ENCODE measurements around the gene DBNL. TPM values are rescaled to one million over a fixed set of nuclear protein-coding genes. Genes with fewer than 3 reads are reported as not detected.

The DBNL gene
- total RNA-seq, 1 donor from 2014 or later: 94.5 TPM

- H3K4me1 Mint-ChIP-seq (ENCODE audit: unreplicated experiment): peaks cover 3% of the 10 kb centered on the region
- no peak for DNase-seq (ENCODE audit: extremely low spot score, unreplicated experiment)
- no peaks in the 10 kb centered on the region for H3K9me3 Mint-ChIP-seq (ENCODE audit: unreplicated experiment)
- TF ChIP-seq CTCF (IDR thresholded peaks at IDR 0.05): no peak
- H3K36me3 Mint-ChIP-seq (ENCODE audit: unreplicated experiment): peaks cover 31% of the 10 kb centered on the region
- no peak overlapping the region for H3K27ac Mint-ChIP-seq (ENCODE audit: unreplicated experiment)
- no peaks in the 10 kb centered on the region for H3K27me3 Mint-ChIP-seq (ENCODE audit: unreplicated experiment)
- H3K4me3 Mint-ChIP-seq (ENCODE audit: unreplicated experiment): no peak overlapping the region
Observed at GRCh38 chr7:44061645-44062179, 17.2 kb downstream of the DBNL start.

GRCh38 chr7:44062180-44062902, 17.8 kb downstream of the DBNL start:
- H3K36me3 Mint-ChIP-seq (ENCODE audit: unreplicated experiment): peaks cover 31% of the 10 kb centered on the region
- H3K27me3 Mint-ChIP-seq (ENCODE audit: unreplicated experiment): no peaks in the 10 kb centered on the region
- H3K27ac Mint-ChIP-seq (ENCODE audit: unreplicated experiment): no peak overlapping the region
- no peak for DNase-seq (ENCODE audit: extremely low spot score, unreplicated experiment)
- no peaks in the 10 kb centered on the region for H3K9me3 Mint-ChIP-seq (ENCODE audit: unreplicated experiment)
- TF ChIP-seq CTCF (IDR thresholded peaks at IDR 0.05): no peak
- H3K4me3 Mint-ChIP-seq (ENCODE audit: unreplicated experiment): no peak overlapping the region
- H3K4me1 Mint-ChIP-seq (ENCODE audit: unreplicated experiment): peaks cover 3% of the 10 kb centered on the region

- Mint-ChIP-seq H3K36me3 (ENCODE audit: unreplicated experiment) (peaks cover 25% of the 10 kb centered on the region), H3K4me1 (ENCODE audit: unreplicated experiment) (peaks cover 3% of the 10 kb centered on the region)
Observed at GRCh38 chr7:44062903-44063295, 18.4 kb downstream of the DBNL start.

GRCh38 chr7:44063547-44063893, 19.0 kb downstream of the DBNL start:
- no peak overlapping the region for H3K27ac Mint-ChIP-seq (ENCODE audit: unreplicated experiment)
- DNase-seq (ENCODE audit: extremely low spot score, unreplicated experiment): no peak
- no peak overlapping the region for H3K4me3 Mint-ChIP-seq (ENCODE audit: unreplicated experiment)
- no peaks in the 10 kb centered on the region for H3K9me3 Mint-ChIP-seq (ENCODE audit: unreplicated experiment)
- no peaks in the 10 kb centered on the region for H3K27me3 Mint-ChIP-seq (ENCODE audit: unreplicated experiment)
- TF ChIP-seq CTCF (IDR thresholded peaks at IDR 0.05): no peak
- peaks cover 3% of the 10 kb centered on the region for H3K4me1 Mint-ChIP-seq (ENCODE audit: unreplicated experiment)
- H3K36me3 Mint-ChIP-seq (ENCODE audit: unreplicated experiment): peaks cover 19% of the 10 kb centered on the region

More at GRCh38 chr7:44062903-44063295, 18.4 kb downstream of the DBNL start:
- Mint-ChIP-seq H3K9me3 (ENCODE audit: unreplicated experiment) (no peaks in the 10 kb centered on the region), H3K27ac (ENCODE audit: unreplicated experiment) (no peak overlapping the region), H3K27me3 (ENCODE audit: unreplicated experiment) (no peaks in the 10 kb centered on the region), H3K4me3 (ENCODE audit: unreplicated experiment) (no peak overlapping the region)
- TF ChIP-seq CTCF (IDR thresholded peaks at IDR 0.05): no peak
- no peak for DNase-seq (ENCODE audit: extremely low spot score, unreplicated experiment)

- no peak overlapping the region for H3K4me3 Mint-ChIP-seq (ENCODE audit: unreplicated experiment)
- H3K36me3 Mint-ChIP-seq (ENCODE audit: unreplicated experiment): peaks cover 14% of the 10 kb centered on the region
- no peak for TF ChIP-seq CTCF (IDR thresholded peaks at IDR 0.05)
- no peak for DNase-seq (ENCODE audit: extremely low spot score, unreplicated experiment)
- H3K27ac Mint-ChIP-seq (ENCODE audit: unreplicated experiment): no peak overlapping the region
- peaks cover 3% of the 10 kb centered on the region for H3K4me1 Mint-ChIP-seq (ENCODE audit: unreplicated experiment)
- H3K27me3 Mint-ChIP-seq (ENCODE audit: unreplicated experiment): no peaks in the 10 kb centered on the region
- H3K9me3 Mint-ChIP-seq (ENCODE audit: unreplicated experiment): no peaks in the 10 kb centered on the region
Observed at GRCh38 chr7:44063894-44064651, 19.6 kb downstream of the DBNL start.

Measured in osteocyte (in vitro differentiated cells).